Measurements from ENCODE around the gene TRERF1. TPM values are rescaled to one million over a fixed set of nuclear protein-coding genes. Genes with fewer than 3 reads are reported as not detected.

The TRERF1 gene
- total RNA-seq, 4 donors from 2014 or later: 2.5 to 8.0 (median 3.4) TPM

GRCh38 chr6:42334870-42335269, 116.9 kb downstream of the TRERF1 start:
- peaks cover 0 to 6% (median 0%) of the 10 kb centered on the region in 4 donors for H3K4me1 ChIP-seq
- no peak overlapping the region for H3K27ac ChIP-seq
- in situ Hi-C loops (cut with MboI; ENCODE audit: low pct_ligation_motif_present in 1 of 4, low pct_unique_long_range_greater_than_20kb in 1 of 4, low sequenced_read_pairs in 3 of 4): no loop called here
- H3K9me3 ChIP-seq: no peaks in the 10 kb centered on the region
- TF ChIP-seq CTCF (IDR thresholded peaks at IDR 0.05) (no peak), POLR2AphosphoS5 (IDR thresholded peaks at IDR 0.05) (no peak), EP300 (IDR thresholded peaks at IDR 0.05; ENCODE audit: low read depth) (no peak), POLR2A (IDR thresholded peaks at IDR 0.05) (no peak)
- H3K36me3 ChIP-seq: no peaks in the 10 kb centered on the region
- H3K4me3 ChIP-seq: no peak overlapping the region
- 90 to 98% methylated on average over 2 of the region's 2 CpGs for WGBS, 2 donors (ENCODE audit: low coverage in 1 of 2)
- intact Hi-C loops (cut with DNase I; ENCODE audit: low total_unique reads): no loop called here
- DNase-seq: no peak
- no peaks in the 10 kb centered on the region for H3K27me3 ChIP-seq

- no peaks in the 10 kb centered on the region for H3K9me3 ChIP-seq
- H3K4me3 ChIP-seq: no peak overlapping the region
- no peaks in the 10 kb centered on the region for H3K27me3 ChIP-seq
- H3K4me1 ChIP-seq: peaks cover 0 to 2% (median 0%) of the 10 kb centered on the region in 4 donors
- intact Hi-C loops (cut with DNase I; ENCODE audit: low total_unique reads): no loop called here
- no peak overlapping the region for H3K27ac ChIP-seq
- no peak for DNase-seq
- WGBS, 2 donors (ENCODE audit: low coverage in 1 of 2): 78 to 87% methylated on average over 4 to 6 of the region's 6 CpGs
- H3K36me3 ChIP-seq: no peaks in the 10 kb centered on the region
- TF ChIP-seq EP300 (IDR thresholded peaks at IDR 0.05; ENCODE audit: low read depth) (no peak), POLR2A (IDR thresholded peaks at IDR 0.05) (no peak), CTCF (IDR thresholded peaks at IDR 0.05) (no peak)
- in situ Hi-C loops (cut with MboI; ENCODE audit: low pct_ligation_motif_present in 1 of 4, low pct_unique_long_range_greater_than_20kb in 1 of 4, low sequenced_read_pairs in 3 of 4): no loop called here
These were observed 118.1 kb downstream of the TRERF1 start for GRCh38 chr6:42333612-42334011.

- Histone ChIP-seq H3K4me3 (no peak overlapping the region), H3K27ac (no peak overlapping the region), H3K9me3 (no peaks in the 10 kb centered on the region), H3K36me3 (no peaks in the 10 kb centered on the region), H3K4me1 (no peaks in the 10 kb centered on the region), H3K27me3 (no peaks in the 10 kb centered on the region)
- in situ Hi-C loops (cut with MboI; ENCODE audit: low pct_ligation_motif_present in 1 of 4, low pct_unique_long_range_greater_than_20kb in 1 of 4, low sequenced_read_pairs in 3 of 4) (no loop called here), intact Hi-C loops (cut with DNase I; ENCODE audit: low total_unique reads) (no loop called here)
- TF ChIP-seq EP300 (IDR thresholded peaks at IDR 0.05; ENCODE audit: low read depth) (no peak), POLR2AphosphoS5 (IDR thresholded peaks at IDR 0.05) (no peak), CTCF (IDR thresholded peaks at IDR 0.05) (no peak), POLR2A (IDR thresholded peaks at IDR 0.05) (no peak)
- 87 to 91% methylated on average over 4 of the region's 4 CpGs for WGBS, 2 donors (ENCODE audit: low coverage in 1 of 2)
- no peak for DNase-seq
These were observed 118.8 kb downstream of the TRERF1 start for GRCh38 chr6:42332916-42333315.

- H3K4me1 ChIP-seq: no peaks in the 10 kb centered on the region
- TF ChIP-seq POLR2AphosphoS5 (IDR thresholded peaks at IDR 0.05): no peak
- TF ChIP-seq POLR2A (IDR thresholded peaks at IDR 0.05): no peak
- no peak for TF ChIP-seq CTCF (IDR thresholded peaks at IDR 0.05)
- no peak for TF ChIP-seq EP300 (IDR thresholded peaks at IDR 0.05; ENCODE audit: low read depth)
- no peak overlapping the region for H3K27ac ChIP-seq
- no peak for DNase-seq
- no peaks in the 10 kb centered on the region for H3K9me3 ChIP-seq
- WGBS, 2 donors (ENCODE audit: low coverage in 1 of 2): 77 to 87% methylated on average over 4 of the region's 4 CpGs
- intact Hi-C loops (cut with DNase I; ENCODE audit: low total_unique reads): no loop called here
- no peaks in the 10 kb centered on the region for H3K27me3 ChIP-seq
- H3K36me3 ChIP-seq: no peaks in the 10 kb centered on the region
- no peak overlapping the region for H3K4me3 ChIP-seq
- in situ Hi-C loops (cut with MboI; ENCODE audit: low pct_ligation_motif_present in 1 of 4, low pct_unique_long_range_greater_than_20kb in 1 of 4, low sequenced_read_pairs in 3 of 4): no loop called here
These were observed 120.7 kb downstream of the TRERF1 start for GRCh38 chr6:42331019-42331418.

Data from transverse colon (tissue), 4 donors.